HG02610 (cell line): Measurements from ENCODE around the gene INPP5E.
A peak's percentile ranks its signal among the peaks of the same experiment; 100 is the strongest.

ENCODE experiments used
- ATAC-seq: cut with Tn5 transposase; IDR thresholded peaks from one replicate; pipeline ENCODE4 v1.9.1; 2021; ENCODE audit warnings: mild to moderate bottlenecking, moderate library complexity; ENCODE audit not compliant: unreplicated experiment

Gene INPP5E

DNA sequence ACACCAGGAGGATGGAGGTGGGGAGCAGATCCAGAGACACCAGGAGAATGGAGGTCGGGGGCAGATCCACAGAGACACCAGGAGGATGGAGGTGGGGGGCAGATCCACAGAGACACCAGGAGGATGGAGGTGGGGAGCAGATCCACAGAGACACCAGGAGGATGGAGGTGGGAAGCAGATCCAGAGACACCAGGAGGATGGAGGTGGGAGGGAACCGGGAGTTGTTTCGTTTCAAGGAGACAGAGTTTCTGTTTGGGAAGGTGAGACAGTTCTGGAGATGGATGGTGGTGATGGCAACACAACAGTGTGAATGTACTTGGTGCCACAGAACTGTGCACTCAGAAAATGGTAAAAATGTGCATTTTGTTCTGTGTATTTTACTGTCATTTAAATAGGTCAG, 9.0 kb upstream of the INPP5E start:
- ATAC-seq = no peak

GRCh38 chr9:136447173-136447778, 7.6 kb upstream of the INPP5E start:
- no peak for ATAC-seq

- no peak for ATAC-seq
Measured at GRCh38 chr9:136445799-136446198, 6.2 kb upstream of the INPP5E start.

DNA sequence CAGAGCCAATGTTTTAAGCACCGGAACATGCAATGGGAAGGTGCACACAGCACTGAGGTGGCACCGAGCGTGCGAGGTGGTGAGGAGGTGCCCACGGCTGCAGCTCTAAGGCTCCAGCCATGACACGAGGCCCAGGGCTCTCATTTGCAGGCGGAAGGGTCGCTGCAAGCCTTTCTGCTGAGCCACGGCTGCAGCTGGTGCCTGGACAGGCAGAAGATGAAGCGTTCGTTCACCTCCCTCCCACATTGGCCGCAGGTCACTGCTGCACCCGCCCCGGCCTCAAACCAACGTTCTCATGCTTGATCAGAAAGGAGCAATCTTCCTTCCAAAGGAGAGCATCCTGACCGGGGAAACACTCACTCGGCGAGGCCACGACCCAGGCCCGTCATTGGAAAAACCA, 4.5 kb upstream of the INPP5E start:
- ATAC-seq = no peak

DNA sequence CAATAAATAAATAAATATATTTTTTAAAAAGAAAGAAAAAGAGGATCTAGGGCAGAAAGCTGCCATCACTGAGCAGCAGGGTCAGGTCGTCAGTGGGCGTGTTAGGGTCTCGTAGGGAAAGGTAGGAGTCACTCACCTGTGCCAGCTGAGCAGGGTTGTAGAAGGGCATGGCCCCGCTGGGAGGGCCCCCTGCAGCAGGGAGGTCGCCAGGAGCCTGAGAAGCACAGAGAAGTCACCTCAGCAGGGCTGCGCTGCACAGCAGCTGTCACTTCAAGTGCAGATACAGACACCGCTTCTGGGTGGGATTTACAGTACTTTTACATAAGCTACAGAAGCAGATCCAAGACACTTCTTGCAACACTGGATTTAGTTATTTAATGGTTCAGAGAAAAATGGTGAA, 4.0 kb upstream of the INPP5E start:
- ATAC-seq = no peak

GRCh38 chr9:136443087-136443486, 3.4 kb upstream of the INPP5E start:
- no peak for ATAC-seq

- ATAC-seq = no peak
Measured at GRCh38 chr9:136442265-136442664, 2.6 kb upstream of the INPP5E start.

DNA sequence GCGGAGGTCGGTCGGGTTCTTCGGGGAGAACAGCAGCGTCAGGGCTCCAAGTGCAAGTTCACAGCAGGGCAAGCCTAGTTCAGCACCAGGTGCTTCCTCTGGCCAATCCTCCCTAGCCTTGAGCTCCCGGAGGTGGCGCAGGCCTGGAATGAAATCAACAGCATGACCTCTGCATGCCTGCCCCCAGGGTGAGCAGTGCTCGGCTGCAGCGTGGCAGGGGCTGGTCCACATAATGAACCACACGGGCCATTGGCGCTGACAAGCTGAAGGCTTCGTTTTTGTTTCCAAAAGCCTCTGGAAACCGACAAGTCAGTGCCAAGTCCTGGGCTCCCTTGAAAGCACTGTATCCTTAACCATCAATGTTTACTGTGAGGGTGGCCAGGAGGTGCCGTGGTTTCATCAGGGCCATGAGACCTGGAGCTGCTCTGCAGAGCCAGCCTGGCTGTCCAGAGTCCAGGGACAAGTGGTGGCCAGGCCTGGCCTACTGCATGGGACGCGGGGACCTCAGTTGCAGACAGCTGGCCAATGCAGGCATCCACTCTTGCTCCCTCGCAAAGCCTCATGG, 2.1 kb upstream of the INPP5E start:
- no peak for ATAC-seq

GRCh38 chr9:136441191-136441680, 1.6 kb upstream of the INPP5E start:
- no peak for ATAC-seq

DNA sequence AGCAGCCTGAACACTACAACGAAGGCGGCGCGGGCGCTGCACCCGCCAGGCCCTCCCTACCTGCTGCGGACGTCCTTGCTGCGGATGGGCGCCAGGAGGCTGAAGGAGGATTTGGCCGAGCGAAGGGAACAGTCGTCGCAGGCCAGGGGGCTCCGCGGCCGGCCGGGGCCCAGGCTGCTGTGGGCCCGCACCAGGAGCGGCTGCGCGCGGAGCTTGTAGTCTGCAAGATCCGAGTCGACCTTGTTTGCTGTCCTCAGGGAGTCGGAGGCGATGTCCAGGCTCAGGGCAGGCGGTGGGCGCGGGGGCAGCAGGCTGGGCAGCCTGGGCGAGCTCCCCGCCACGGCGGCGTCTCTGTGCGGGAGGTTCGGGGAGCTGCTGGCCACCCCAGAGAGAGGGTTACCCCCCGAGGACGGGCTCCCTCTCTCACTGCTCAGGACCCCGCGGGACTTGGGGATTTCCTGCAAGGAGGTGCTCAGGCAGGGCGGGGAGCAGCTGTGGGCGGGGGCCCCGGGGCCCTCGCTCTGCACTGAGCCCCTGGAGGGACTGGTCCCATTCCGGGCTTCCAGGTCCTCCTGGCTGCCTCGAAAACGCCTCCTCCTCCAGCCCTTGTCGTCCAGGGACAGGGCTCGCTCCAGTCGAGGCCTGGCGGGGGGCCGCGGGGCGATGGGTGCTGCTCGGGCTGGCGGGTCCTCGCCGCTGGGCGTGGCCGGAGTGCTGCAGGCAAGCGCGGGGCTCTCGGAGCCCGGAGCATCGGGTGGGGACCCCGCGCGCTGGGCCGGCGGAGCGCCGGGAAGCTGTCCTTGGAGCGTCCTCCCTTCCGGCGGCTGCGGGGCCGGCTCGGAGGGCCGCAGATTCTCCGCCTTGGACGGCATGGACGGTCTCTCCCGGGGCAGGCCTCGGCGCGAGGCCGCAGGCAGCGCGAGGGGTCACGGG, 831 bp downstream of the INPP5E start:
- peak; percentile 48 for ATAC-seq

DNA sequence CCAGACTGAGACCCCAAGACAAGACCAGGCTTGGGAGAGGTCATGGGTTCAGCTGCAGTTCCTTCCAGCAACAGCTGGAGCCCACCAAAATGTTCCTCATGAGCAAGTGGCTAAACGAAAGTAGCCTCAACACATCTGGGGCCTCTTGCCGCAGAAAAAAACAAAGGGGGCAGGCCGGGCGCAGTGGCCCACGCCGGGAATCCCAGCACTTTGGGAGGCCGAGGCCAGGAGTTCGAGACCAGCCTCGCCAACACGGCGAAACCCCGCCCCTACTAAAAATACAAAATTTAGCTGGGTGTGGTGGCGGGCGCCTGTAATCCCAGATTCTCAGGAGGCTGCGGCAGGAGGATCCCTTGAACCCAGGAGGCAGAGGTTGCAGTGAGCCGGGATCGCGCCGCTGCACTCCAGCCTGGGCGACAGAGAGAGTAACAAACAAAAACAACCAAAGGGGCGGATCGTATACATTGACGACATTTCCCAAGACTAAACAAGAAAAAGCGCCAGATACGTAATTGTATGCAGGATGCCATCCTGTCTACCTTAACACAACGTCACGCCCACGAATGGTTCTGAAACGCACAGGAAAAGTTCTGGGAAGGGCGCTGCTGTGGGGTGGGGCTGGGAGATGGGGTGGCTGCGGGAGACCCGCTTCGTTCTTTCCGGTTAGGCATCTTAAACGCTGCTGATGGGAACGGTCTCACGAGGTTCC, 1.7 kb downstream of the INPP5E start:
- no peak for ATAC-seq

GRCh38 chr9:136437430-136437829, 2.2 kb downstream of the INPP5E start:
- ATAC-seq = no peak

DNA sequence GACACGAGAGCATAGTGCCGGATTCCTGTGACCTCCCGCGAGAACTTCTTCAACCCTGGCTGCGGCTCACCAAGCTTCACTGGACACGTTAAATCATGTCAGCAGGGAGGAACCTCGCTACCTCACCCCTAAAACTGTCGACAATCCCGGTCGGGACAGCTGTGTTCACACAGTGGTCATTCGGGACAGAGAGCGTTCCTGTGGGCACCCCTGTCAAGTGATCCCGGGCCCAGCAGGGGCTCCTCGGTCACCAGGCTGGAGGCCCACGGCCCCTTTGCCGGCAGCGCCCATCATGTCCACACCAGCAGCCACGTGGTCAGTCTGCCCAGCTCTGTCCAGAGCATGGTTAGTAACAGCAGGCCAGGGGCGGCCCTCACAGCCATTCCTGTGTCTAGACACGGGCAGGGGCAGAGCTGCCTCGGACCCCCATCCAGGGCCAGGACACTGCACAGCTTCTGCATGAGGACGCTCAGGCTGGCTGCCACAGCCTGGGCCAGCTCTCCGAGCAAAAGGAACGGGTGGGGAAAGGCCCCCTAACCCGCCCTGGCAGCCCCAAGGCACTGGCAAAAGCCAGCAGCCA, 3.5 kb downstream of the INPP5E start:
- no peak for ATAC-seq

- no peak for ATAC-seq
Measured at GRCh38 chr9:136434580-136435169, 5.0 kb downstream of the INPP5E start.

- no peak for ATAC-seq
Measured at GRCh38 chr9:136433849-136434579, 5.6 kb downstream of the INPP5E start.

GRCh38 chr9:136433043-136433715, 6.5 kb downstream of the INPP5E start:
- ATAC-seq = no peak

- no peak for ATAC-seq
Measured at GRCh38 chr9:136432591-136432990, 7.1 kb downstream of the INPP5E start.

- ATAC-seq = no peak
Measured at GRCh38 chr9:136431782-136432350, 7.8 kb downstream of the INPP5E start.
